Trophoblast cell (in vitro differentiated cells and primary cell): ENCODE data around the gene PXN.

ENCODE experiments used
- DNase-seq, 2 donors: peaks; one replicate each; pipeline ENCODE4 v3.0.0-alpha.2; 2016
- H2AFZ ChIP-seq: 2 replicates; pipeline ENCODE4 v1.6.1; 2013; ENCODE audit warnings: low read length, moderate library complexity, mild to moderate bottlenecking; ENCODE audit not compliant: insufficient read depth, poor library complexity
- H2AK5ac ChIP-seq: 2 replicates; pipeline ENCODE4 v1.6.1; 2013; ENCODE audit warnings: mild to moderate bottlenecking, low read length
- H2BK120ac ChIP-seq: 2 replicates; pipeline ENCODE4 v1.6.1; 2013; ENCODE audit warnings: low read length, mild to moderate bottlenecking, moderate library complexity; ENCODE audit not compliant: insufficient read depth, poor library complexity
- H2BK12ac ChIP-seq: 2 replicates; pipeline ENCODE4 v1.6.1; 2013; ENCODE audit warnings: mild to moderate bottlenecking, low read length, moderate library complexity
- H2BK5ac ChIP-seq: 2 replicates; pipeline ENCODE4 v1.6.1; 2013; ENCODE audit warnings: low read length, low read depth, moderate library complexity, mild to moderate bottlenecking; ENCODE audit not compliant: poor library complexity
- H3K14ac ChIP-seq: 2 replicates; pipeline ENCODE4 v1.6.1; 2013; ENCODE audit warnings: mild to moderate bottlenecking, low read length
- H3K18ac ChIP-seq: 2 replicates; pipeline ENCODE4 v1.6.1; 2013; ENCODE audit warnings: mild to moderate bottlenecking, low read length
- H3K23ac ChIP-seq: 2 replicates; pipeline ENCODE4 v1.6.1; 2013; ENCODE audit warnings: low read length
- H3K27ac ChIP-seq: 2 replicates; pipeline ENCODE4 v1.5.1; 2013; ENCODE audit warnings: low read depth, mild to moderate bottlenecking, inconsistent platforms, low read length, moderate library complexity
- H3K27me3 ChIP-seq: 2 replicates; pipeline ENCODE4 v1.6.1; 2013; ENCODE audit warnings: inconsistent platforms, mild to moderate bottlenecking, low read length, moderate library complexity; ENCODE audit not compliant: insufficient read depth
- H3K36me3 ChIP-seq, 2 experiments: 1 replicate in 1 of 2; 2 replicates in 1 of 2; pipeline ENCODE4 v1.6.1; 2013; ENCODE audit warnings: low read length in 2 of 2, mild to moderate bottlenecking in 2 of 2, moderate library complexity in 1 of 2; ENCODE audit not compliant: insufficient read depth in 2 of 2, control insufficient read depth in 1 of 2
- H3K4ac ChIP-seq: 2 replicates; pipeline ENCODE4 v1.6.1; 2013; ENCODE audit warnings: low read depth, mild to moderate bottlenecking, low read length, moderate library complexity
- H3K4me1 ChIP-seq, 2 experiments: 1 replicate in 1 of 2; 2 replicates in 1 of 2; pipeline ENCODE4 v1.6.1; 2013; ENCODE audit warnings: low read length in 2 of 2, mild to moderate bottlenecking in 2 of 2, moderate library complexity in 1 of 2; ENCODE audit not compliant: insufficient read depth in 2 of 2, control insufficient read depth in 1 of 2
- H3K4me2 ChIP-seq: 2 replicates; pipeline ENCODE4 v1.6.1; 2013; ENCODE audit warnings: inconsistent platforms, mild to moderate bottlenecking, low read length, moderate library complexity
- H3K4me3 ChIP-seq: 2 replicates; pipeline ENCODE4 v1.5.1; 2013; ENCODE audit warnings: mild to moderate bottlenecking, low read depth, low read length, inconsistent platforms
- H3K79me1 ChIP-seq: one replicate; pipeline ENCODE4 v1.6.1; 2013; ENCODE audit warnings: low read length
- H3K79me2 ChIP-seq: 2 replicates; pipeline ENCODE4 v1.6.1; 2013; ENCODE audit warnings: low read length, mild to moderate bottlenecking; ENCODE audit not compliant: control insufficient read depth, insufficient read depth, poor library complexity
- H3K9ac ChIP-seq: 2 replicates; pipeline ENCODE4 v1.6.1; 2013; ENCODE audit warnings: mild to moderate bottlenecking, low read length
- H3K9me3 ChIP-seq: 2 replicates; pipeline ENCODE4 v1.6.1; 2013; ENCODE audit warnings: low read depth, mild to moderate bottlenecking, control low read depth, inconsistent platforms, low read length; ENCODE audit not compliant: insufficient read depth
- H4K12ac ChIP-seq: 2 replicates; pipeline ENCODE4 v1.6.1; 2013; ENCODE audit warnings: low read depth, mild to moderate bottlenecking, low read length, moderate library complexity
- H4K8ac ChIP-seq: 2 replicates; pipeline ENCODE4 v1.6.1; 2013; ENCODE audit warnings: low read depth, mild to moderate bottlenecking, low read length, moderate library complexity
- H4K91ac ChIP-seq: one replicate; pipeline ENCODE4 v1.6.1; 2013; ENCODE audit warnings: low read depth, mild to moderate bottlenecking, low read length, moderate library complexity
- WGBS: extraction: QIAGEN DNeasy Blood & Tissue Kit; methylation state at CpG from one replicate; pipeline ENCODE4 v1.1.7; 2013; ENCODE audit warnings: missing lambda C conversion rate; ENCODE audit not compliant: insufficient read length, insufficient coverage; ENCODE audit errors: extremely low coverage; 5-methylcytosine and 5-hydroxymethylcytosine counted together

PXN gene

DNA sequence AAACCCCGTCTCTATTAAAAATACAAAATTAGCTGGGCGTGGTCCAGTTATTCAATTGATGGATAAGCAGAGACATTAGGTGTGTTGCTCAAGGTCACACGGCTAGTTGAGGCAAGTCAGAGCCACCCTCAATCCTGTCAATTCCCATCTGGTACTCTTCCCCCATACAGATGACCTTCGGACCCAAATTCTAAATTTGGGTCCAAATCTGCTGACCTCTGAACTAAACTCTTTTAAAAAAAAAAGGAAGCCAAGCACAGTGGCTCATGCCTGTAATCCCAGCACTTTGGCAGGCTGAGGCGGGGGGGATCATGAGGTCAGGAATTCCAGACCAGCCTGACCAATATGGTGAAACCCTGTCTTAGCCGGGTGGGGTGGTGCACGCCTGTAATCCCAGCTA, 94.9 kb downstream of the PXN start:
- no peak overlapping the region for H3K23ac ChIP-seq
- no peak for DNase-seq

DNA sequence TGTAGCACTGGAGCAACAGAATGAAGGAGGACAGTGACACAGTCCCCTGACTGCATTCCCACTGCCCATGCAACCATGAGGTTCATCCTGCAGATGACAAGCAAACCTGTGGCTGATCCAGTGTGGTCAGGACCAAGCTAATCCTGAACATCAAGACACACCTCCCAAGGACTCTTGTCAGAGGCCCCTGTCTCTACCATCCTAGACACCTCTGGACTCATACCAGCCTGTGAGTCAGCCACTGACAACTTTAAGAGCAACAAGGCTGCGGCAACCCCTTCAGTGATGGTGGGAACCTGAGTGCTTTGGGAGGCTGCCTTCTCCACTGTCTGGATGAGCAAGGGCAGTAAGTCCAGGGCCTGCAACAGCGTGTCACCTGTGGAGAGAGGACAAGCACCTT, 95.6 kb downstream of the PXN start:
- Histone ChIP-seq H2AFZ (no peak overlapping the region), H3K27ac (no peak overlapping the region), H3K79me2 (no peaks in the 10 kb centered on the region), H3K27me3 (no peaks in the 10 kb centered on the region), H3K23ac (no peak overlapping the region), H3K4me1 (no peaks in the 10 kb centered on the region), H4K8ac (no peak overlapping the region), H3K9ac (no peak overlapping the region), H3K4me3 (no peak overlapping the region), H2BK120ac (no peak overlapping the region), H3K14ac (no peak overlapping the region), H3K36me3 (peaks cover 55 to 71% of the 10 kb centered on the region in 2 experiments), H4K91ac (no peak overlapping the region), H3K18ac (no peak overlapping the region), H3K9me3 (no peaks in the 10 kb centered on the region), H3K79me1 (no peaks in the 10 kb centered on the region), H2BK12ac (no peak overlapping the region), H2AK5ac (no peak overlapping the region), H3K4me2 (no peak overlapping the region), H2BK5ac (no peak overlapping the region), H3K4ac (no peak overlapping the region), H4K12ac (no peak overlapping the region)
- no peak for DNase-seq
- WGBS, result no CpG with 5 or more reads among the region's 2 CpGs

More for the DNA sequence above, 94.9 kb downstream of the PXN start:
- Histone ChIP-seq H4K12ac (no peak overlapping the region), H3K27me3 (no peaks in the 10 kb centered on the region), H3K79me1 (no peaks in the 10 kb centered on the region), H4K8ac (no peak overlapping the region), H2BK12ac (no peak overlapping the region), H3K4me2 (no peak overlapping the region), H2BK5ac (no peak overlapping the region), H3K4me1 (no peaks in the 10 kb centered on the region), H3K9ac (no peak overlapping the region), H3K4ac (no peak overlapping the region), H2AFZ (no peak overlapping the region), H3K4me3 (no peak overlapping the region), H2AK5ac (no peak overlapping the region), H3K27ac (no peak overlapping the region), H3K18ac (no peak overlapping the region), H3K9me3 (no peaks in the 10 kb centered on the region), H3K79me2 (no peaks in the 10 kb centered on the region), H3K14ac (no peak overlapping the region), H2BK120ac (no peak overlapping the region), H4K91ac (no peak overlapping the region), H3K36me3 (peaks cover 55 to 70% of the 10 kb centered on the region in 2 experiments)
- no CpG with 5 or more reads among the region's 7 CpGs for WGBS

DNA sequence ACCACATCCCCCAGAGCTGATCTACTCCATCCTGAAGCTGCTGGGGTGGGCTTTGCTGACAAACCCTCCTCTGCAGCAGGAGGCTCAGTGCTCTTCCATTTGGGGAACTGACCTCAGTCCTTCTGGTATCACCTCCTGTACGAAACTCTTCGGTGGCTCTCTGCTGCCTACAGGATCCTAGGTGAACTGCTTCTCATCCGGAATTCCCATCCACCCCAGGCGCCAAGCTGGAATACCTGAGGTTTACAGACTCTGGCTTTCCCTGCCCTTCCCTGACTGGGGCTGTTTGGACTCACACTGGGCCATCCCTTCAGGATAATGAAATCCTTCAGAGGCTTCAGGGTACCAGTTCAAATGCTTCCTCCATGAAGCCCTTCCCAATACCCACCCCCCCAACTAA, 97.2 kb downstream of the PXN start:
- no peak overlapping the region for H2BK120ac ChIP-seq
- no peak overlapping the region for H3K4me3 ChIP-seq
- H4K91ac ChIP-seq, result no peak overlapping the region
- no peaks in the 10 kb centered on the region for H3K9me3 ChIP-seq
- H3K27ac ChIP-seq, result no peak overlapping the region
- peaks cover 50 to 68% of the 10 kb centered on the region in 2 experiments for H3K36me3 ChIP-seq
- H3K23ac ChIP-seq, result no peak overlapping the region
- H2BK12ac ChIP-seq, result no peak overlapping the region
- H3K27me3 ChIP-seq, result no peaks in the 10 kb centered on the region
- no peak for DNase-seq
- H3K79me1 ChIP-seq, result no peaks in the 10 kb centered on the region
- H3K14ac ChIP-seq, result no peak overlapping the region
- H3K9ac ChIP-seq, result no peak overlapping the region
- no peaks in the 10 kb centered on the region for H3K79me2 ChIP-seq
- no peak overlapping the region for H3K4ac ChIP-seq
- H4K12ac ChIP-seq, result no peak overlapping the region
- no peak overlapping the region for H2AK5ac ChIP-seq
- H2BK5ac ChIP-seq, result no peak overlapping the region
- no peak overlapping the region for H4K8ac ChIP-seq
- no peaks in the 10 kb centered on the region for H3K4me1 ChIP-seq
- no peak overlapping the region for H2AFZ ChIP-seq
- no peak overlapping the region for H3K4me2 ChIP-seq
- H3K18ac ChIP-seq, result no peak overlapping the region
- WGBS, result no CpG with 5 or more reads among the region's 4 CpGs

DNA sequence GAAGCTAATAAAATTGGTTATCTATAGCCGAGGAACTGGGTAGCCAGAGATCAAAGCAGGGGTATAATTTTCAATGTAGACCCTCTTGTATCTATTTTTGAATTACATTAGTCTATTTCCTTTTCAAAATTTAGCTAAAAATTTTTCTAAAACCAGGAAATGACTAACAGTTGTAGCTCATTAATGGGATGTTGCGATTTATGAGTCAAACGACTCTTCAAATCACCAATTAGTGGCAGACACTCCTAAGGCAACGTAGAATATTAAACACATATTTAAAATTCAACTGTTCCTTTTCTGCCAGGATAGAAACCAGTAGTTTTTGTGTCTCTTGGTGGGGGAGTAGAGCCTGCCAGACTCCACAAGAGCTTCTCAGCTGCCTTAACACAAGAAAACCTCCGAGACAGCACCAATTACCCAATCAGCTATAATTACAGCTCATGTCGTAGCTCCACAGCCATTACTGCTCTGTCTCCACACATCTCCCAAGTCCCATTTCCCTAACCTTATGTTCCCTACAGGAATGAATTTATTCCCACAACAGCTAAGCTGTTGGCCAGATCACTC, 97.9 kb downstream of the PXN start:
- peaks cover 54 to 68% of the 10 kb centered on the region in 2 experiments for H3K36me3 ChIP-seq
- no peak for DNase-seq
- no peak overlapping the region for H4K8ac ChIP-seq
- H3K4ac ChIP-seq, result no peak overlapping the region
- no peak overlapping the region for H3K9ac ChIP-seq
- no peak overlapping the region for H4K12ac ChIP-seq
- H2BK5ac ChIP-seq, result no peak overlapping the region
- no peak overlapping the region for H3K4me3 ChIP-seq
- H3K79me1 ChIP-seq, result no peaks in the 10 kb centered on the region
- WGBS, result no CpG with 5 or more reads among the region's 6 CpGs
- H3K27ac ChIP-seq, result no peak overlapping the region
- H3K4me2 ChIP-seq, result no peak overlapping the region
- no peak overlapping the region for H2AK5ac ChIP-seq
- no peak overlapping the region for H2AFZ ChIP-seq
- H2BK120ac ChIP-seq, result no peak overlapping the region
- H3K27me3 ChIP-seq, result no peaks in the 10 kb centered on the region
- H4K91ac ChIP-seq, result no peak overlapping the region
- H3K18ac ChIP-seq, result no peak overlapping the region
- no peak overlapping the region for H2BK12ac ChIP-seq
- no peaks in the 10 kb centered on the region for H3K79me2 ChIP-seq
- no peak overlapping the region for H3K14ac ChIP-seq
- H3K9me3 ChIP-seq, result peaks cover 2% of the 10 kb centered on the region
- no peaks in the 10 kb centered on the region for H3K4me1 ChIP-seq
- H3K23ac ChIP-seq, result no peak overlapping the region
